RCC 7860 (cell line): Measurements from ENCODE around the gene DISP2.

Source experiments
- DNase-seq: peaks from one replicate; pipeline ENCODE4 v3.0.0-alpha.2; 2015; ENCODE audit warnings: low spot score
- FAIRE-seq: peaks from 2 replicates; lab custom pipeline; 2012; peaks lifted over from hg19 to GRCh38; lab: Jason Lieb, UNC

The DISP2 gene

GRCh38 chr15:40415226-40415625, 57.2 kb downstream of the DISP2 start:
- FAIRE-seq, result no peak

GRCh38 chr15:40416056-40416455, 58.0 kb downstream of the DISP2 start:
- no peak for DNase-seq
- no peak for FAIRE-seq

More at GRCh38 chr15:40415226-40415625, 57.2 kb downstream of the DISP2 start:
- no peak for DNase-seq

- DNase-seq, result no peak
- no peak for FAIRE-seq
Observed at GRCh38 chr15:40418126-40418525, 60.1 kb downstream of the DISP2 start.

- no peak for FAIRE-seq
Observed at GRCh38 chr15:40420071-40420713, 62.2 kb downstream of the DISP2 start.

GRCh38 chr15:40420793-40421192, 62.8 kb downstream of the DISP2 start:
- DNase-seq, result no peak
- FAIRE-seq, result no peak

More at GRCh38 chr15:40420071-40420713, 62.2 kb downstream of the DISP2 start:
- DNase-seq, result no peak

GRCh38 chr15:40421246-40422157, 63.5 kb downstream of the DISP2 start:
- no peak for FAIRE-seq
- peak; percentile 12 for DNase-seq

- no peak for DNase-seq
- no peak for FAIRE-seq
Observed at GRCh38 chr15:40424483-40425115, 66.6 kb downstream of the DISP2 start.

GRCh38 chr15:40425681-40426080, 67.7 kb downstream of the DISP2 start:
- FAIRE-seq, result no peak
- no peak for DNase-seq

GRCh38 chr15:40427188-40427587, 69.2 kb downstream of the DISP2 start:
- no peak for FAIRE-seq
- no peak for DNase-seq

- FAIRE-seq (no peak), DNase-seq (no peak)
Observed at GRCh38 chr15:40428185-40428584, 70.2 kb downstream of the DISP2 start.
